Right cardiac atrium (tissue), 5 donors: ENCODE data around the gene LIMA1. TPM values are rescaled to one million over a fixed set of nuclear protein-coding genes. Genes with fewer than 3 reads are reported as not detected.
"Not testable (repeated sequence)": the region's sequence is repeated elsewhere in the genome, so short reads cannot be mapped to it uniquely, and the experiment has no call there.

Experiments
- ATAC-seq, 2 donors: fragments of 200-7000 bp; cut with Tn5 transposase; one replicate each; pipeline versions ENCODE4 v1.8.0 to v1.9.1; 2020; ENCODE audit warnings: moderate library complexity in 2 of 2, mild to moderate bottlenecking in 1 of 2
- DNase-seq, 3 donors: peaks; one replicate each; pipeline ENCODE4 v3.0.0-alpha.2; 2020
- H3K27ac ChIP-seq: one replicate; pipeline ENCODE4 v1.5.1; 2013; ENCODE audit warnings: mild to moderate bottlenecking, low read length, control low read depth, moderate library complexity
- H3K27me3 ChIP-seq: one replicate; pipeline ENCODE4 v1.6.1; 2013; ENCODE audit not compliant: control insufficient read depth, insufficient read depth
- H3K4me1 ChIP-seq: one replicate; pipeline ENCODE4 v1.6.1; 2013; ENCODE audit warnings: low read length; ENCODE audit not compliant: control insufficient read depth, insufficient read depth
- H3K4me3 ChIP-seq: one replicate; pipeline ENCODE4 v1.5.1; 2013; ENCODE audit warnings: low read length, control low read depth
- H3K9me3 ChIP-seq: one replicate; pipeline ENCODE4 v1.6.1; 2013; ENCODE audit warnings: low read length; ENCODE audit not compliant: control insufficient read depth
- WGBS: extraction: QIAGEN DNeasy Blood & Tissue Kit; methylation state at CpG from one replicate; pipeline ENCODE4 v1.1.7; 2013; 5-methylcytosine and 5-hydroxymethylcytosine counted together
- intact Hi-C, 4 donors: fragments of 100-400 bp; cut with DNase I; formaldehyde crosslinking; loops; one replicate each; pipeline versions ENCODE4 v1.11.0 to v1.14.0; 2022 to 2023
- long read RNA-seq, 4 donors: library from polyadenylated mRNA; unstranded; transcript quantifications; one replicate each; pipeline ENCODE4 v2.0.0, GENCODE V29; 2020 to 2021
- polyA plus RNA-seq: library from polyadenylated mRNA; stranded (reverse); fragments of 200-250 nt; gene quantifications from one replicate; pipeline ENCODE4 v1.2.3, GENCODE V29; 2013
- total RNA-seq, 4 donors: library from RNA; stranded (reverse); fragmentation: NEBNext Ultra II Directional; extraction: Animal tissue kit (Norgen Biotek cat#: 25700); gene quantifications; one replicate each; pipeline ENCODE4 v1.2.1, GENCODE V29; 2021
- donor health status: healthy with polysubstance abuse.
- donor health status: DM: no; HTN: yes; CAD: no.
- donor health status: DM: no; HTN: no; CAD: no.
- donor health status: DM: no; HTN: yes; CAD: no; lungs with severe emphysema.
- donor health status: DM: yes; HTN: yes; CAD: no.

LIMA1 gene
- 10 to 100 TPM; 21.9 to 33.5 (median 23.3) TPM for total RNA-seq
- 19.9 TPM for polyA plus RNA-seq
- long read RNA-seq, donor 1, transcript LIMA1-215 (8 exons, 3,254 nt) = minor isoform, 7 of 28 reads
- long read RNA-seq, donor 1, transcript LIMA1-201 (11 exons, 3,706 nt) = major isoform, 11 of 28 reads
- long read RNA-seq, donor 1, partial matches to known transcripts = 4 of 28 reads
- long read RNA-seq, donor 1, other reads (novel, unspliced or antisense) = 3 of 28 reads
- long read RNA-seq, donor 2, partial matches to known transcripts = 1 of 7 reads
- long read RNA-seq, donor 2, other reads (novel, unspliced or antisense) = 1 of 7 reads
- long read RNA-seq, donor 3, transcript LIMA1-207 (3 exons, 587 nt) = minor isoform, 6 of 107 reads
- long read RNA-seq, donor 3, transcript LIMA1-201 (11 exons, 3,706 nt) = minor isoform, 14 of 107 reads
- long read RNA-seq, donor 3, transcript LIMA1-215 (8 exons, 3,254 nt) = major isoform, 48 of 107 reads
- long read RNA-seq, donor 3, partial matches to known transcripts = 18 of 107 reads
- long read RNA-seq, donor 3, other reads (novel, unspliced or antisense) = 15 of 107 reads
- long read RNA-seq, donor 4, partial matches to known transcripts = 0 of 5 reads
- long read RNA-seq, donor 4, other reads (novel, unspliced or antisense) = 2 of 5 reads

- intact Hi-C loops = no loop called here
- under 1% methylated on average over 52 of the region's 52 CpGs for WGBS
- peaks cover 2% of the 10 kb centered on the region for H3K4me1 ChIP-seq
These were observed at the start of gene LIMA1 for GRCh38 chr12:50283229-50283923. TSS of gene LIMA1 (minus strand) at chr12:50283520. CDS start at chr12:50248751, 34,769 bp downstream.

GRCh38 chr12:50331745-50332144, 48.4 kb upstream of the LIMA1 start:
- ATAC-seq = no peak
- WGBS = 95% methylated on average over 1 of the region's 1 CpG
- Histone ChIP-seq H3K9me3 (no peaks in the 10 kb centered on the region), H3K27me3 (no peaks in the 10 kb centered on the region), H3K4me1 (peaks cover 2% of the 10 kb centered on the region), H3K4me3 (no peak overlapping the region), H3K27ac (no peak overlapping the region)
- no peak for DNase-seq
- intact Hi-C loops = no loop called here

More at GRCh38 chr12:50283229-50283923, at the start of gene LIMA1:
- no peaks in the 10 kb centered on the region for H3K9me3 ChIP-seq
- H3K27me3 ChIP-seq = no peaks in the 10 kb centered on the region
- peak; percentile 93 to 98 (median 97) for DNase-seq
- H3K27ac ChIP-seq = peak within 1 kb of the TSS; percentile 97
- peak; percentile 99 for ATAC-seq
- H3K4me3 ChIP-seq = peak within 1 kb of the TSS; percentile 91

GRCh38 chr12:50328664-50329063, 45.3 kb upstream of the LIMA1 start:
- H3K4me1 ChIP-seq, H3K27ac ChIP-seq, ATAC-seq, intact Hi-C loops, DNase-seq, H3K4me3 ChIP-seq, H3K9me3 ChIP-seq, H3K27me3 ChIP-seq: not testable (repeated sequence)
- 95% methylated on average over 5 of the region's 5 CpGs for WGBS

GRCh38 chr12:50326590-50327284, 43.4 kb upstream of the LIMA1 start:
- intact Hi-C loops = no loop called here
- no peak for DNase-seq

GRCh38 chr12:50325890-50326391, 42.6 kb upstream of the LIMA1 start:
- DNase-seq (no peak), ATAC-seq (no peak)
- H3K27me3 ChIP-seq = no peaks in the 10 kb centered on the region
- no peak overlapping the region for H3K4me3 ChIP-seq
- H3K4me1 ChIP-seq = peaks cover 5% of the 10 kb centered on the region
- no peaks in the 10 kb centered on the region for H3K9me3 ChIP-seq
- H3K27ac ChIP-seq = no peak overlapping the region
- 79% methylated on average over 5 of the region's 5 CpGs for WGBS
- intact Hi-C loops = no loop called here

More at GRCh38 chr12:50326590-50327284, 43.4 kb upstream of the LIMA1 start:
- H3K9me3 ChIP-seq = no peaks in the 10 kb centered on the region
- no peak for ATAC-seq
- WGBS = 70% methylated on average over 4 of the region's 4 CpGs
- H3K4me3 ChIP-seq = no peak overlapping the region
- no peak overlapping the region for H3K27ac ChIP-seq
- no peaks in the 10 kb centered on the region for H3K27me3 ChIP-seq
- H3K4me1 ChIP-seq = peaks cover 5% of the 10 kb centered on the region

- H3K27me3 ChIP-seq, H3K4me1 ChIP-seq, intact Hi-C loops, DNase-seq, H3K9me3 ChIP-seq, H3K27ac ChIP-seq, H3K4me3 ChIP-seq, ATAC-seq: not testable (repeated sequence)
- WGBS = 95% methylated on average over 4 of the region's 4 CpGs
These were observed 41.5 kb upstream of the LIMA1 start for GRCh38 chr12:50324770-50325169.

- WGBS = 97% methylated on average over 7 of the region's 7 CpGs
- H3K4me3 ChIP-seq, ATAC-seq, DNase-seq, H3K9me3 ChIP-seq, H3K27me3 ChIP-seq, H3K27ac ChIP-seq, intact Hi-C loops, H3K4me1 ChIP-seq: not testable (repeated sequence)
These were observed 40.8 kb upstream of the LIMA1 start for GRCh38 chr12:50324077-50324476.

- H3K27me3 ChIP-seq = no peaks in the 10 kb centered on the region
- intact Hi-C loops = no loop called here
- no peak for ATAC-seq
- no peak for DNase-seq
- H3K4me3 ChIP-seq = no peak overlapping the region
- H3K9me3 ChIP-seq = no peaks in the 10 kb centered on the region
- peaks cover 5% of the 10 kb centered on the region for H3K4me1 ChIP-seq
- WGBS = 95% methylated on average over 3 of the region's 3 CpGs
- no peak overlapping the region for H3K27ac ChIP-seq
These were observed 38.9 kb upstream of the LIMA1 start for GRCh38 chr12:50322206-50322605.

- 72% methylated on average over 1 of the region's 1 CpG for WGBS
- ATAC-seq (no peak), DNase-seq (no peak)
- Histone ChIP-seq H3K27me3 (no peaks in the 10 kb centered on the region), H3K9me3 (no peaks in the 10 kb centered on the region), H3K27ac (no peak overlapping the region), H3K4me3 (no peak overlapping the region), H3K4me1 (no peaks in the 10 kb centered on the region)
- intact Hi-C loops = loop anchor here in 3 of 4 donors (10.0 kb wide), 3 partner anchors 102 to 132 kb away; no protein-coding TSS in a partner anchor
These were observed 33.9 kb upstream of the LIMA1 start for GRCh38 chr12:50317203-50317602.

- WGBS = 95% methylated on average over 9 of the region's 9 CpGs
- ATAC-seq (no peak), DNase-seq (no peak)
- H3K4me3 ChIP-seq = no peak overlapping the region
- no peak overlapping the region for H3K27ac ChIP-seq
- H3K9me3 ChIP-seq = no peaks in the 10 kb centered on the region
- H3K4me1 ChIP-seq = no peaks in the 10 kb centered on the region
- no peaks in the 10 kb centered on the region for H3K27me3 ChIP-seq
- intact Hi-C loops = loop anchor here in 3 of 4 donors (10.0 kb wide), 3 partner anchors 101 to 131 kb away; no protein-coding TSS in a partner anchor
These were observed 32.5 kb upstream of the LIMA1 start for GRCh38 chr12:50315803-50316202.
